SU-DHL-6 (cell line): ENCODE results near the gene CD9.

Source experiments
- CTCF ChIP-seq: fragments of 200-600 bp; sonication (generic); IDR thresholded peaks from one replicate; pipeline ENCODE4 v1.5.1; 2017; ENCODE audit warnings: antibody characterized with exemption, mild to moderate bottlenecking, low read length, moderate library complexity; ENCODE audit not compliant: insufficient read depth, poor library complexity, severe bottlenecking
- EZH2phosphoT487 ChIP-seq: fragments of 200-600 bp; sonication (generic), shearing (Covaris generic); conservative IDR thresholded peaks from 2 replicates; pipeline ENCODE4 v1.6.1; 2018; ENCODE audit warnings: mild to moderate bottlenecking, antibody characterized with exemption, low read length, moderate library complexity, mixed read lengths

- TF ChIP-seq CTCF, result no peak
- no peak for TF ChIP-seq EZH2phosphoT487
Measured at GRCh38 chr12:6200256-6201212, at the start of gene CD9.
